Measurements from ENCODE around the gene ZNF362. TPM values are rescaled to one million over a fixed set of nuclear protein-coding genes. Genes with fewer than 3 reads are reported as not detected.
A peak's percentile ranks its signal among the peaks of the same experiment; 100 is the strongest.

ZNF362 gene
- total and polyA plus RNA-seq, 2 of the 13 experiments (the other 11 are each of a cell fraction or from before 2014, with no cell fraction given): 8.3 to 14.2 TPM

GRCh38 chr1:33234588-33234990, 21.7 kb upstream of the ZNF362 start:
- Histone ChIP-seq H3K4me1 (ENCODE audit: insufficient read depth, low read length) (peaks cover 56% of the 10 kb centered on the region), H3K9me3 (ENCODE audit: low read length) (no peaks in the 10 kb centered on the region), H3K27ac (ENCODE audit: extremely low read length, insufficient read depth, low read length) (no peak overlapping the region), H3K79me2 (ENCODE audit: insufficient read depth, low read length) (no peaks in the 10 kb centered on the region), H3K4me2 (ENCODE audit: low read depth, low read length) (peak overlapping the region; percentile 71), H3K36me3 (replicated peaks in 1 of 2; ENCODE audit: control insufficient read depth in 1 of 2, insufficient read depth in 2 of 2, low read length in 2 of 2) (no peaks in the 10 kb centered on the region), H3K9ac (ENCODE audit: insufficient read depth, low read depth, low read length) (no peak overlapping the region), H3K4me3 (replicated peaks in 1 of 3; ENCODE audit: insufficient read depth in 1 of 3, low read depth in 2 of 3, low read length in 3 of 3) (peak overlapping the region in 1 of 3 experiments; percentile 52; a peak in 2 of 6 replicates), H4K20me1 (ENCODE audit: insufficient read depth, low read length) (no peaks in the 10 kb centered on the region), H2AFZ (ENCODE audit: low read length) (no peak overlapping the region), H3K27me3 (ENCODE audit: control insufficient read depth in 1 of 2, insufficient read depth in 2 of 2, low read length in 2 of 2) (no peaks in the 10 kb centered on the region)
- intact Hi-C loops (cut with micrococcal nuclease; ENCODE audit: unreplicated experiment): no loop called here
- ChIA-PET POLR2A (no interaction called here), CTCF (ENCODE audit: low intra/inter-chr PET ratio, low total read pairs) (no interaction called here)
- 54% methylated on average over 4 of the region's 7 CpGs for WGBS (ENCODE audit: low lambda C conversion rate)
- DNase-seq (ENCODE audit: low spot score) (peak; percentile 35), FAIRE-seq (peak; percentile 4), ATAC-seq (peak; percentile 91)
- in situ Hi-C loops (cut with HindIII; ENCODE audit: extremely low pct_ligation_motif_present, low pct_unique_long_range_greater_than_20kb): no loop called here
- no TSS peak for BruUV-seq (replicated peaks)
- 0 out of 2 replicates have a peak, but pooled peaks have one; percentile 30 for TF ChIP-seq ZNF263 (CRISPR knock-in tag; IDR thresholded peaks at IDR 0.05)
- TF ChIP-seq RARA (CRISPR knock-in tag; IDR thresholded peaks at IDR 0.05): peak; percentile 58
- peak; percentile 83; the same call in 1 of the 2 replicates for TF ChIP-seq ZNF598 (CRISPR knock-in tag; IDR thresholded peaks at IDR 0.05; ENCODE audit: borderline replicate concordance)
- TF ChIP-seq GTF2F1 (IDR thresholded peaks at IDR 0.05; ENCODE audit: low read length): no peak
- TF ChIP-seq MIXL1 (CRISPR knock-in tag; IDR thresholded peaks at IDR 0.05): no peak
- TF ChIP-seq EEA1 (CRISPR knock-in tag; IDR thresholded peaks at IDR 0.05; ENCODE audit: borderline replicate concordance): 0 out of 2 replicates have a peak, but pooled peaks have one; percentile 24
- peak; percentile 86 for TF ChIP-seq ZNF768 (CRISPR knock-in tag; IDR thresholded peaks at IDR 0.05)
- peak; percentile 32; the same call in 1 of the 2 replicates for TF ChIP-seq ZMYM4 (CRISPR knock-in tag; IDR thresholded peaks at IDR 0.05)
- no peak for TF ChIP-seq ZKSCAN5 (CRISPR knock-in tag; IDR thresholded peaks at IDR 0.05)
- 0 out of 2 replicates have a peak, but pooled peaks have one; percentile 63 for TF ChIP-seq ZNF292 (CRISPR knock-in tag; IDR thresholded peaks at IDR 0.05; ENCODE audit: borderline replicate concordance, low read depth)
- TF ChIP-seq ZBTB38 (CRISPR knock-in tag; IDR thresholded peaks at IDR 0.05): peak; percentile 63; the same call in 1 of the 2 replicates
- TF ChIP-seq SAP130 (CRISPR knock-in tag; IDR thresholded peaks at IDR 0.05; ENCODE audit: low read depth): peak; percentile 56
- TF ChIP-seq MEF2D (CRISPR knock-in tag; IDR thresholded peaks at IDR 0.05): no peak
- no peak for TF ChIP-seq RBM22 (optimal IDR thresholded peaks at IDR 0.05; ENCODE audit: low read length)
- 0 out of 2 replicates have a peak, but pooled peaks have one; percentile 22 for TF ChIP-seq NRL (CRISPR knock-in tag; IDR thresholded peaks at IDR 0.05; ENCODE audit: borderline replicate concordance)
- TF ChIP-seq, protein P1, sequence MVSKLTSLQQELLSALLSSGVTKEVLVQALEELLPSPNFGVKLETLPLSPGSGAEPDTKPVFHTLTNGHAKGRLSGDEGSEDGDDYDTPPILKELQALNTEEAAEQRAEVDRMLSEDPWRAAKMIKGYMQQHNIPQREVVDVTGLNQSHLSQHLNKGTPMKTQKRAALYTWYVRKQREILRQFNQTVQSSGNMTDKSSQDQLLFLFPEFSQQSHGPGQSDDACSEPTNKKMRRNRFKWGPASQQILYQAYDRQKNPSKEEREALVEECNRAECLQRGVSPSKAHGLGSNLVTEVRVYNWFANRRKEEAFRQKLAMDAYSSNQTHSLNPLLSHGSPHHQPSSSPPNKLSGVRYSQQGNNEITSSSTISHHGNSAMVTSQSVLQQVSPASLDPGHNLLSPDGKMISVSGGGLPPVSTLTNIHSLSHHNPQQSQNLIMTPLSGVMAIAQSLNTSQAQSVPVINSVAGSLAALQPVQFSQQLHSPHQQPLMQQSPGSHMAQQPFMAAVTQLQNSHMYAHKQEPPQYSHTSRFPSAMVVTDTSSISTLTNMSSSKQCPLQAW (CRISPR knock-in tag; IDR thresholded peaks at IDR 0.05): peak; percentile 57
- no peak for TF ChIP-seq NR2F6 (IDR thresholded peaks at IDR 0.05)
- peak; percentile 40; the same call in 1 of the 2 replicates for TF ChIP-seq NR2F6 (CRISPR knock-in tag; IDR thresholded peaks at IDR 0.05)
- peak; percentile 30; the same call in 1 of the 2 replicates for TF ChIP-seq ZNF274 (CRISPR knock-in tag; IDR thresholded peaks at IDR 0.05)
- TF ChIP-seq THAP11 (CRISPR knock-in tag; IDR thresholded peaks at IDR 0.05): 0 out of 2 replicates have a peak, but pooled peaks have one; percentile 5
- peak; percentile 93 for TF ChIP-seq ELF3 (CRISPR knock-in tag; IDR thresholded peaks at IDR 0.05)
- TF ChIP-seq, protein P2, sequence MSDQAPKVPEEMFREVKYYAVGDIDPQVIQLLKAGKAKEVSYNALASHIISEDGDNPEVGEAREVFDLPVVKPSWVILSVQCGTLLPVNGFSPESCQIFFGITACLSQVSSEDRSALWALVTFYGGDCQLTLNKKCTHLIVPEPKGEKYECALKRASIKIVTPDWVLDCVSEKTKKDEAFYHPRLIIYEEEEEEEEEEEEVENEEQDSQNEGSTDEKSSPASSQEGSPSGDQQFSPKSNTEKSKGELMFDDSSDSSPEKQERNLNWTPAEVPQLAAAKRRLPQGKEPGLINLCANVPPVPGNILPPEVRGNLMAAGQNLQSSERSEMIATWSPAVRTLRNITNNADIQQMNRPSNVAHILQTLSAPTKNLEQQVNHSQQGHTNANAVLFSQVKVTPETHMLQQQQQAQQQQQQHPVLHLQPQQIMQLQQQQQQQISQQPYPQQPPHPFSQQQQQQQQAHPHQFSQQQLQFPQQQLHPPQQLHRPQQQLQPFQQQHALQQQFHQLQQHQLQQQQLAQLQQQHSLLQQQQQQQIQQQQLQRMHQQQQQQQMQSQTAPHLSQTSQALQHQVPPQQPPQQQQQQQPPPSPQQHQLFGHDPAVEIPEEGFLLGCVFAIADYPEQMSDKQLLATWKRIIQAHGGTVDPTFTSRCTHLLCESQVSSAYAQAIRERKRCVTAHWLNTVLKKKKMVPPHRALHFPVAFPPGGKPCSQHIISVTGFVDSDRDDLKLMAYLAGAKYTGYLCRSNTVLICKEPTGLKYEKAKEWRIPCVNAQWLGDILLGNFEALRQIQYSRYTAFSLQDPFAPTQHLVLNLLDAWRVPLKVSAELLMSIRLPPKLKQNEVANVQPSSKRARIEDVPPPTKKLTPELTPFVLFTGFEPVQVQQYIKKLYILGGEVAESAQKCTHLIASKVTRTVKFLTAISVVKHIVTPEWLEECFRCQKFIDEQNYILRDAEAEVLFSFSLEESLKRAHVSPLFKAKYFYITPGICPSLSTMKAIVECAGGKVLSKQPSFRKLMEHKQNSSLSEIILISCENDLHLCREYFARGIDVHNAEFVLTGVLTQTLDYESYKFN (CRISPR knock-in tag; conservative IDR thresholded peaks at IDR 0.05): peak; percentile 75
- TF ChIP-seq ZNF337 (CRISPR knock-in tag; IDR thresholded peaks at IDR 0.05; ENCODE audit: borderline replicate concordance, low read depth): peak; percentile 54; the same call in 1 of the 2 replicates
- TF ChIP-seq POLR2A (IDR thresholded peaks at IDR 0.05; ENCODE audit: insufficient read depth in 1 of 2, low read depth in 2 of 2, low read length in 2 of 2): 0 out of 4 replicates have a peak, but pooled peaks of 1 of the 2 experiments have one; percentile 11

Data from HepG2 (cell line).